Subcutaneous abdominal adipose tissue (tissue), 5 donors: ENCODE data around the gene FUT8.
"Not testable (repeated sequence)": the region's sequence is repeated elsewhere in the genome, so short reads cannot be mapped to it uniquely, and the experiment has no call there.

Source experiments
- H3K27ac ChIP-seq: one replicate; pipeline ENCODE4 v1.7.0; 2013; ENCODE audit warnings: low read depth, mild to moderate bottlenecking, inconsistent platforms, low read length, moderate library complexity
- H3K27me3 ChIP-seq, 5 donors: one replicate each; pipeline ENCODE4 v1.7.0; 2013; ENCODE audit warnings: low read length in 5 of 5, inconsistent platforms in 1 of 5; ENCODE audit not compliant: control insufficient read depth in 5 of 5, insufficient read depth in 4 of 5
- H3K36me3 ChIP-seq, 5 donors: one replicate each; pipeline ENCODE4 v1.7.0; 2013; ENCODE audit warnings: low read length in 5 of 5; ENCODE audit not compliant: control insufficient read depth in 5 of 5, insufficient read depth in 5 of 5
- H3K4me1 ChIP-seq, 5 donors: one replicate each; pipeline ENCODE4 v1.7.0; 2013; ENCODE audit warnings: low read length in 5 of 5, mild to moderate bottlenecking in 3 of 5, moderate library complexity in 1 of 5; ENCODE audit not compliant: control insufficient read depth in 5 of 5, insufficient read depth in 5 of 5
- H3K4me3 ChIP-seq, 5 donors: one replicate each; pipeline ENCODE4 v1.7.0; 2013; ENCODE audit warnings: low read length in 5 of 5, low read depth in 1 of 5
- H3K9ac ChIP-seq, 5 donors: one replicate each; pipeline ENCODE4 v1.7.0; 2013; ENCODE audit warnings: low read length in 5 of 5, mild to moderate bottlenecking in 4 of 5, moderate library complexity in 3 of 5
- H3K9me3 ChIP-seq, 5 donors: one replicate each; pipeline ENCODE4 v1.7.0; 2013; ENCODE audit warnings: low read length in 5 of 5; ENCODE audit not compliant: control insufficient read depth in 5 of 5
- donor health status: healthy.
- donor health status: healthy.
- donor health status: healthy.
- donor health status: healthy.
- donor health status: healthy.

The FUT8 gene

GRCh38 chr14:65620195-65620594, 207.7 kb downstream of the FUT8 start:
- Histone ChIP-seq H3K4me1 (no peaks in the 10 kb centered on the region), H3K27ac (no peak overlapping the region), H3K9ac (no peak overlapping the region), H3K27me3 (no peaks in the 10 kb centered on the region), H3K4me3 (no peak overlapping the region), H3K9me3 (no peaks in the 10 kb centered on the region), H3K36me3 (peaks cover 0 to 6% (median 0%) of the 10 kb centered on the region in 5 donors)

GRCh38 chr14:65622703-65623102, 210.2 kb downstream of the FUT8 start:
- no peaks in the 10 kb centered on the region for H3K4me1 ChIP-seq
- no peak overlapping the region for H3K4me3 ChIP-seq
- no peaks in the 10 kb centered on the region for H3K9me3 ChIP-seq
- H3K27ac ChIP-seq, result no peak overlapping the region
- no peaks in the 10 kb centered on the region for H3K27me3 ChIP-seq
- no peak overlapping the region for H3K9ac ChIP-seq
- H3K36me3 ChIP-seq, result no peaks in the 10 kb centered on the region

GRCh38 chr14:65623759-65624158, 211.2 kb downstream of the FUT8 start:
- no peak overlapping the region for H3K4me3 ChIP-seq
- H3K27me3 ChIP-seq, result no peaks in the 10 kb centered on the region
- no peaks in the 10 kb centered on the region for H3K4me1 ChIP-seq
- H3K9ac ChIP-seq, result no peak overlapping the region
- no peak overlapping the region for H3K27ac ChIP-seq
- no peaks in the 10 kb centered on the region for H3K36me3 ChIP-seq
- no peaks in the 10 kb centered on the region for H3K9me3 ChIP-seq

- peaks cover 5 to 20% (median 9%) of the 10 kb centered on the region in 5 donors for H3K36me3 ChIP-seq
Measured at GRCh38 chr14:65627315-65627714, 214.8 kb downstream of the FUT8 start.

DNA sequence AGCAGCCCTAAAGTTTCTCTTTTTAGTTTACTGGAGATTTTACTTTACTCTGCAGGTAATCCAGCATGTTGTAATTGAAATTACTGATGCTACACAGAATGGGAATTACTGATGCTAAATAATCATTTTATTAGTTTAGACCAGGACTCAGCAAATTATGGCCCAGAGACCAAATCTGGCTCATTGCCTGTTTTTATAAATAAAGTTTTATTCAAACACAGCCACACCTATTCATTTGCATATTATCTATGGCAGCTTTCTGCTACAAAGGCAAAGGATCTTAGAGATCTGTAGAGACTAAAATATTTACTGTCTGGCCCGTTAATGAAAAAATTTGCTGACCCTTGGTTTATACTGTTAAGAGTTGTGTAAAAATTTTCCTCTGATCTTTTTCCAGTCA, 216.1 kb downstream of the FUT8 start:
- H3K4me3 ChIP-seq, result no peak overlapping the region
- no peak overlapping the region for H3K9ac ChIP-seq
- no peak overlapping the region for H3K27ac ChIP-seq
- H3K36me3 ChIP-seq, result peaks cover 5 to 20% (median 9%) of the 10 kb centered on the region in 5 donors
- no peaks in the 10 kb centered on the region for H3K27me3 ChIP-seq
- no peaks in the 10 kb centered on the region for H3K4me1 ChIP-seq
- no peaks in the 10 kb centered on the region for H3K9me3 ChIP-seq

More at GRCh38 chr14:65627315-65627714, 214.8 kb downstream of the FUT8 start:
- no peaks in the 10 kb centered on the region for H3K4me1 ChIP-seq
- no peak overlapping the region for H3K9ac ChIP-seq
- no peak overlapping the region for H3K27ac ChIP-seq
- no peaks in the 10 kb centered on the region for H3K9me3 ChIP-seq
- no peaks in the 10 kb centered on the region for H3K27me3 ChIP-seq
- H3K4me3 ChIP-seq, result no peak overlapping the region

DNA sequence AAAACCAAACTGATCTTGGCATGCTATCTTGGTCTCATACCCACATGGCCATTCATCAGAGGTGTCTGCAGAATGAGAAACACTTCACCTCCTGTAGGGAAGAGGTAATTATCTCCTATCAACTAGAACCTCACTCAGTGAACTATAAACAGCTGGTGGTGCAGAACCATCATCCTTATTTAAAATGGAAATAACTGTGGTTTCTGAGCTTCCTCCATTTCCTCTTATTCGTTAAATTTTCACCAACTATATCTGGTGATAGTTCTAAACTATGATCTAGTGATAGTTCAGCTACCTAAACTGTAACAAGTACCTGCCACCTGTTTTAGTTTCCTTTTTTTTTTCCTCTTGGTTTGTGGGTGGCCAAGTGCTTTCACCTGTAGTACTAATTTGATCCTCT, 218.5 kb downstream of the FUT8 start:
- Histone ChIP-seq H3K36me3 (peaks cover 5 to 20% (median 9%) of the 10 kb centered on the region in 5 donors), H3K27ac (no peak overlapping the region), H3K9me3 (peaks cover 0 to 5% (median 0%) of the 10 kb centered on the region in 5 donors), H3K27me3 (no peaks in the 10 kb centered on the region), H3K9ac (no peak overlapping the region), H3K4me1 (no peaks in the 10 kb centered on the region), H3K4me3 (no peak overlapping the region)

GRCh38 chr14:65632487-65632886, 220.0 kb downstream of the FUT8 start:
- no peaks in the 10 kb centered on the region for H3K4me1 ChIP-seq
- H3K36me3 ChIP-seq, result peaks cover 5 to 20% (median 9%) of the 10 kb centered on the region in 5 donors
- peaks cover 0 to 5% (median 0%) of the 10 kb centered on the region in 5 donors for H3K9me3 ChIP-seq
- no peak overlapping the region for H3K4me3 ChIP-seq
- H3K27me3 ChIP-seq, result no peaks in the 10 kb centered on the region
- no peak overlapping the region for H3K27ac ChIP-seq
- H3K9ac ChIP-seq, result no peak overlapping the region

GRCh38 chr14:65633666-65634065, 221.1 kb downstream of the FUT8 start:
- H3K4me1 ChIP-seq, H3K4me3 ChIP-seq, H3K27ac ChIP-seq, H3K27me3 ChIP-seq, H3K9ac ChIP-seq, H3K9me3 ChIP-seq: not testable (repeated sequence)
- peaks cover 5 to 20% (median 9%) of the 10 kb centered on the region in 5 donors for H3K36me3 ChIP-seq

DNA sequence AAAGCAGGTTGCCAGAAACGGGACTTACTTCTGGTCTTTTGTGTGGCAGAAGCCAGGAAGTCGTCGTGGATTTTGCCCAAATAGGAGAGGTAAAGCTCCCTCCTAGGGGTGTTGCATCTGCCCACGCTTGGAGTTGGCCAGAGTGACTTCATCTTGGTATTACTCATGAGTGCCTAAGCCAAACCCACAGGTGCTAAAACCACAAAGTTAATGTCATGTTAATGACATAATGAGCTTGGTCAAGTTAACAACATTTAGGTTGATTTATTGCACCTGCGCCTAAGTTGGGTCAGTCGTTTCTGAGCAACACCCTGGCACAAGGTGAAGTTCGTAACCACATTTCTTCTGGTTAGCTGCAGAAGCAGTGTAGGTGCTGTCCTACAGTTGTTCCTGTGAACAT, 225.2 kb downstream of the FUT8 start:
- H3K27ac ChIP-seq, result no peak overlapping the region
- H3K4me1 ChIP-seq, result no peaks in the 10 kb centered on the region
- H3K4me3 ChIP-seq, result no peak overlapping the region
- H3K9ac ChIP-seq, result no peak overlapping the region
- H3K27me3 ChIP-seq, result no peaks in the 10 kb centered on the region
- peaks cover 0 to 5% (median 0%) of the 10 kb centered on the region in 5 donors for H3K9me3 ChIP-seq
- H3K36me3 ChIP-seq, result peaks cover 0 to 2% (median 0%) of the 10 kb centered on the region in 5 donors

DNA sequence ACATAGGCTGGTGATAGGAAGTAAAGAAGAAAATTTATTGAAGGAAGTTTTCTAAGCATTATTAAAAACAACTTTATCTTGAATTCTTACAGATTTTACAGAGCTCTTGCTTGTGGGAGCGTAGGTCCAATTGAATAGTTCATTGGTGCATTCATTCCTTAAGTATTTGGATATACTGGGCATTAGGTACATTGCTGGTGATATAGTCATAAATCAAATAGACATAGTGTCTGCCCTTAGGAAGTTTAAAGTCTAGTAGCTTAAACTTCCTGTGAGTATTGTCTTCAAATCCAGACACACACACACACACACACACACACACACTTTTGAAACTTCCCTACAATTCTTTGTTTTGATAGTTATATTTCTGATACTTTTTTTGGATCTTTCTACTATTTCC, 226.7 kb downstream of the FUT8 start:
- H3K9ac ChIP-seq, result no peak overlapping the region
- no peak overlapping the region for H3K4me3 ChIP-seq
- H3K9me3 ChIP-seq, result peaks cover 0 to 5% (median 0%) of the 10 kb centered on the region in 5 donors
- H3K36me3 ChIP-seq, result peaks cover 0 to 2% (median 0%) of the 10 kb centered on the region in 5 donors
- no peaks in the 10 kb centered on the region for H3K27me3 ChIP-seq
- no peak overlapping the region for H3K27ac ChIP-seq
- no peaks in the 10 kb centered on the region for H3K4me1 ChIP-seq

GRCh38 chr14:65650826-65651225, 238.3 kb downstream of the FUT8 start:
- Histone ChIP-seq H3K4me1 (no peaks in the 10 kb centered on the region), H3K9ac (no peak overlapping the region), H3K4me3 (no peak overlapping the region), H3K36me3 (peaks cover 0 to 6% (median 0%) of the 10 kb centered on the region in 5 donors), H3K27me3 (no peaks in the 10 kb centered on the region), H3K27ac (no peak overlapping the region), H3K9me3 (no peaks in the 10 kb centered on the region)
